Fibroblast of lung (primary cell): ENCODE measurements around the gene C22orf31. TPM values are rescaled to one million over a fixed set of nuclear protein-coding genes. Genes with fewer than 3 reads are reported as not detected.

Experiments used
- DNase-seq, 2 donors: peaks; one replicate each; pipeline versions ENCODE4 v3.0.0 to v3.0.0-alpha.2; 2010; ENCODE audit warnings: low read depth in 2 of 2
- H2AFZ ChIP-seq: 2 replicates; pipeline ENCODE4 v1.5.1; 2012; ENCODE audit warnings: low read length, control low read depth, inconsistent platforms
- H3K27ac ChIP-seq: 2 replicates; pipeline ENCODE4 v1.5.1; 2011; ENCODE audit warnings: low read length, control low read depth; ENCODE audit not compliant: insufficient read depth
- H3K27me3 ChIP-seq: 2 replicates; pipeline ENCODE4 v1.5.1; 2011; ENCODE audit warnings: mild to moderate bottlenecking, low read length; ENCODE audit not compliant: control insufficient read depth, insufficient read depth
- H3K36me3 ChIP-seq: 2 replicates; pipeline ENCODE4 v1.5.1; 2011; ENCODE audit warnings: low read length; ENCODE audit not compliant: control insufficient read depth, insufficient read depth
- H3K4me1 ChIP-seq: 2 replicates; pipeline ENCODE4 v1.5.1; 2011; ENCODE audit warnings: low read length; ENCODE audit not compliant: control insufficient read depth, insufficient read depth; ENCODE audit errors: extremely low read depth
- H3K4me2 ChIP-seq: 2 replicates; pipeline ENCODE4 v1.5.1; 2011; ENCODE audit warnings: low read length, control low read depth; ENCODE audit not compliant: insufficient read depth; ENCODE audit errors: extremely low read depth
- H3K4me3 ChIP-seq, 4 experiments: fragments of 200-600 bp in 1 of 4; sonication (generic) in 1 of 4; replicated peaks in 1 of 4; 2 replicates each; pipeline ENCODE4 v1.5.1; 2011 to 2016; ENCODE audit warnings: low read length in 4 of 4, low read depth in 3 of 4, mild to moderate bottlenecking in 3 of 4, control low read depth in 2 of 4, inconsistent platforms in 1 of 4, mixed read lengths in 1 of 4; ENCODE audit not compliant: insufficient read depth in 1 of 4; ENCODE audit errors: control extremely low read depth in 1 of 4
- H3K79me2 ChIP-seq: 2 replicates; pipeline ENCODE4 v1.5.1; 2012; ENCODE audit warnings: mild to moderate bottlenecking, low read length, inconsistent platforms; ENCODE audit not compliant: control insufficient read depth, insufficient read depth
- H3K9ac ChIP-seq: 2 replicates; pipeline ENCODE4 v1.5.1; 2011; ENCODE audit warnings: mild to moderate bottlenecking, low read length, control low read depth; ENCODE audit not compliant: insufficient read depth
- H3K9me3 ChIP-seq: 2 replicates; pipeline ENCODE4 v1.5.1; 2012; ENCODE audit warnings: low read depth, low read length; ENCODE audit not compliant: control insufficient read depth, insufficient read depth
- H4K20me1 ChIP-seq: 2 replicates; pipeline ENCODE4 v1.5.1; 2011; ENCODE audit warnings: low read length; ENCODE audit not compliant: control insufficient read depth, insufficient read depth; ENCODE audit errors: extremely low read depth
- EZH2 ChIP-seq: IDR thresholded peaks from 2 replicates; pipeline ENCODE4 v1.5.1; 2012; ENCODE audit warnings: low read length, control low read depth, mild to moderate bottlenecking; ENCODE audit errors: missing control alignments
- polyA plus RNA-seq, 2 donors: library from polyadenylated mRNA; depleted of rRNA in 1 of 2; stranded (reverse) in 1 of 2; unstranded in 1 of 2; fragments of >200 nt; gene quantifications; 2 replicates each; pipeline ENCODE4 v1.2.1, GENCODE V29; 2011 to 2012; ENCODE audit warnings: missing spikeins in 1 of 2
- total RNA-seq: library from RNA; depleted of rRNA; stranded (reverse); fragments of >200 nt; gene quantifications from 2 replicates; pipeline ENCODE4 v1.2.1, GENCODE V29; 2014
- TF ChIP-seq, protein P1 (sequence below), 2 donors: IDR thresholded peaks in 1 of 2; conservative IDR thresholded peaks in 1 of 2; 1 replicate in 1 of 2; 2 replicates in 1 of 2; pipeline ENCODE4 v1.5.1; 2011 to 2012; ENCODE audit warnings: low read length in 2 of 2, control low read depth in 1 of 2, inconsistent platforms in 1 of 2, low read depth in 1 of 2, mild to moderate bottlenecking in 1 of 2

The C22orf31 gene
- total and polyA plus RNA-seq, 2 donors (not counting 1 experiment from before 2014, with no cell fraction given): 0.17 TPM; not detected in 1

DNA sequence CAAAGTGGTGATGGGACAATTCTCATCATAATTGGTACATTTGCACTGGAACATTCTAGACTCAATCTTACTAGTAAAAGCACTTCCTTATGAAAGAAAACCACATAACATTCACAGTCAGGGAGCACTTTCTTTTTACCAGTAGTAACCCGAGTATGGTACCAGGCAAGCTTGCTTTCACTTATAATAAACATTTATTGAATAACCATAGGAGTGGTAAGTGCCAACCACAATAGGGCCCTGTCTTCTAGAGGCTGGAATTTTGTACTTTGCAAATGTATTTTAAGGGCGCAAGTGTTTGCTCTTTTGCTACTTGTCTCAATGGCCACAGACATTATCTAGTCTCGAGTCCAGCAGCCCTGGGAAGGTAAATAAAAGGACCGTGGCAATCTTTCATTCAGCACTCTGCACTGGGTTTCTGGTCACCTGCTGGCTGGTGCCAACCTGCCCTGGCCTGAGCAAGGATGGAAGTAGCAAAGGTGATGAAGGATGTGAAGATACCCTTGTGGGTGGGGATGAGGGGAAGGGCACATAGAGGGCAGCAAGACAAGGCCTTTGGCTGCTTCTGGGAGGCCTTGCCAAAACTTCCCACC is 24.2 kb downstream of the C22orf31 start:
- Histone ChIP-seq H3K9me3 (no peaks in the 10 kb centered on the region), H3K4me3 (no peak overlapping the region), H3K4me1 (peaks cover 10% of the 10 kb centered on the region), H3K27me3 (no peaks in the 10 kb centered on the region), H3K79me2 (no peaks in the 10 kb centered on the region), H3K4me2 (no peak overlapping the region), H3K9ac (no peak overlapping the region), H3K27ac (no peak overlapping the region), H4K20me1 (no peaks in the 10 kb centered on the region), H2AFZ (no peak overlapping the region), H3K36me3 (no peaks in the 10 kb centered on the region)
- TF ChIP-seq, protein P1, sequence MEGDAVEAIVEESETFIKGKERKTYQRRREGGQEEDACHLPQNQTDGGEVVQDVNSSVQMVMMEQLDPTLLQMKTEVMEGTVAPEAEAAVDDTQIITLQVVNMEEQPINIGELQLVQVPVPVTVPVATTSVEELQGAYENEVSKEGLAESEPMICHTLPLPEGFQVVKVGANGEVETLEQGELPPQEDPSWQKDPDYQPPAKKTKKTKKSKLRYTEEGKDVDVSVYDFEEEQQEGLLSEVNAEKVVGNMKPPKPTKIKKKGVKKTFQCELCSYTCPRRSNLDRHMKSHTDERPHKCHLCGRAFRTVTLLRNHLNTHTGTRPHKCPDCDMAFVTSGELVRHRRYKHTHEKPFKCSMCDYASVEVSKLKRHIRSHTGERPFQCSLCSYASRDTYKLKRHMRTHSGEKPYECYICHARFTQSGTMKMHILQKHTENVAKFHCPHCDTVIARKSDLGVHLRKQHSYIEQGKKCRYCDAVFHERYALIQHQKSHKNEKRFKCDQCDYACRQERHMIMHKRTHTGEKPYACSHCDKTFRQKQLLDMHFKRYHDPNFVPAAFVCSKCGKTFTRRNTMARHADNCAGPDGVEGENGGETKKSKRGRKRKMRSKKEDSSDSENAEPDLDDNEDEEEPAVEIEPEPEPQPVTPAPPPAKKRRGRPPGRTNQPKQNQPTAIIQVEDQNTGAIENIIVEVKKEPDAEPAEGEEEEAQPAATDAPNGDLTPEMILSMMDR (conservative IDR thresholded peaks at IDR 0.05 in 1 of 2, IDR thresholded peaks at IDR 0.05 in 1 of 2; ENCODE audit: low read depth in 1 of 2, low read length in 2 of 2): no peak
- no peak for TF ChIP-seq EZH2
- no peak for DNase-seq

GRCh38 chr22:29032584-29032983 is 29.0 kb downstream of the C22orf31 start:
- Histone ChIP-seq H3K9ac (no peak overlapping the region), H3K4me1 (peaks cover 17% of the 10 kb centered on the region), H3K27ac (peak overlapping the region; percentile 98), H3K9me3 (no peaks in the 10 kb centered on the region), H3K79me2 (no peaks in the 10 kb centered on the region), H3K4me3 (no peak overlapping the region), H3K36me3 (no peaks in the 10 kb centered on the region), H2AFZ (no peak overlapping the region), H3K4me2 (no peak overlapping the region), H3K27me3 (no peaks in the 10 kb centered on the region), H4K20me1 (no peaks in the 10 kb centered on the region)
- DNase-seq: peak; percentile 30 to 34
- TF ChIP-seq, protein P1 (conservative IDR thresholded peaks at IDR 0.05 in 1 of 2, IDR thresholded peaks at IDR 0.05 in 1 of 2; ENCODE audit: low read depth in 1 of 2, low read length in 2 of 2): no peak
- no peak for TF ChIP-seq EZH2

GRCh38 chr22:29032014-29032475 is 29.6 kb downstream of the C22orf31 start:
- peaks cover 17% of the 10 kb centered on the region for H3K4me1 ChIP-seq
- peak overlapping the region in 3 of 4 experiments; percentile 32 to 45 (median 34) for H3K4me3 ChIP-seq
- no peak for TF ChIP-seq EZH2
- TF ChIP-seq, protein P1 (conservative IDR thresholded peaks at IDR 0.05 in 1 of 2, IDR thresholded peaks at IDR 0.05 in 1 of 2; ENCODE audit: low read depth in 1 of 2, low read length in 2 of 2): peak in 1 of 2 donors; percentile 4

More at GRCh38 chr22:29032014-29032475, 29.6 kb downstream of the C22orf31 start:
- peak overlapping the region; percentile 98 for H3K27ac ChIP-seq
- H3K79me2 ChIP-seq: no peaks in the 10 kb centered on the region
- H3K9ac ChIP-seq: peak overlapping the region; percentile 65
- H3K27me3 ChIP-seq: no peaks in the 10 kb centered on the region
- DNase-seq: no peak
- peak overlapping the region; percentile 65 for H2AFZ ChIP-seq
- no peaks in the 10 kb centered on the region for H4K20me1 ChIP-seq
- H3K9me3 ChIP-seq: no peaks in the 10 kb centered on the region
- H3K36me3 ChIP-seq: no peaks in the 10 kb centered on the region
- peak overlapping the region; percentile 79 for H3K4me2 ChIP-seq
